GM23248 (cell line): ENCODE measurements around the gene OR7G1. TPM values are rescaled to one million over a fixed set of nuclear protein-coding genes. Genes with fewer than 3 reads are reported as not detected.

Experiments
- DNase-seq: peaks from one replicate; pipeline ENCODE4 v3.0.0-alpha.2; 2015
- H2AFZ ChIP-seq: fragments of 200-600 bp; sonication (generic); 2 replicates; pipeline ENCODE4 v1.6.1; 2016; ENCODE audit warnings: antibody characterized with exemption
- H3F3A ChIP-seq: fragments of 200-600 bp; sonication (generic); 2 replicates; pipeline ENCODE4 v1.6.1; 2016; ENCODE audit warnings: mild to moderate bottlenecking, antibody characterized with exemption, mixed run types; ENCODE audit not compliant: insufficient read depth
- H3K27ac ChIP-seq: fragments of 200-600 bp; sonication (generic); 2 replicates; pipeline ENCODE4 v1.5.1; 2016; ENCODE audit warnings: mild to moderate bottlenecking
- H3K27me3 ChIP-seq: fragments of 200-600 bp; sonication (generic); replicated peaks from 2 replicates; pipeline ENCODE4 v1.6.1; 2016; ENCODE audit warnings: mild to moderate bottlenecking; ENCODE audit not compliant: insufficient read depth
- H3K36me3 ChIP-seq: fragments of 200-600 bp; sonication (generic); 2 replicates; pipeline ENCODE4 v1.6.1; 2016; ENCODE audit warnings: low read depth, mild to moderate bottlenecking
- H3K4me1 ChIP-seq: fragments of 200-600 bp; sonication (generic); 2 replicates; pipeline ENCODE4 v1.6.1; 2016; ENCODE audit warnings: mild to moderate bottlenecking; ENCODE audit not compliant: insufficient read depth
- H3K4me2 ChIP-seq: fragments of 200-600 bp; sonication (generic); one replicate; pipeline ENCODE4 v1.6.1; 2016; ENCODE audit warnings: mild to moderate bottlenecking; ENCODE audit not compliant: unreplicated experiment
- H3K4me3 ChIP-seq: fragments of 200-600 bp; sonication (generic); 2 replicates; pipeline ENCODE4 v1.5.1; 2016; ENCODE audit warnings: mild to moderate bottlenecking
- H3K79me2 ChIP-seq: fragments of 200-600 bp; sonication (generic); 2 replicates; pipeline ENCODE4 v1.6.1; 2016; ENCODE audit warnings: mild to moderate bottlenecking; ENCODE audit not compliant: insufficient read depth
- H3K9ac ChIP-seq: fragments of 200-600 bp; sonication (generic); 2 replicates; pipeline ENCODE4 v1.6.1; 2016; ENCODE audit warnings: mild to moderate bottlenecking
- H3K9me2 ChIP-seq: fragments of 200-600 bp; sonication (generic); 2 replicates; pipeline ENCODE4 v1.6.1; 2016; ENCODE audit warnings: mixed run types, mild to moderate bottlenecking, moderate library complexity; ENCODE audit not compliant: insufficient read depth
- H3K9me3 ChIP-seq: fragments of 200-600 bp; sonication (generic); one replicate; pipeline ENCODE4 v1.6.1; 2017; ENCODE audit warnings: low read depth
- H4K20me1 ChIP-seq: fragments of 200-600 bp; sonication (generic); 2 replicates; pipeline ENCODE4 v1.6.0; 2016; ENCODE audit not compliant: insufficient read depth
- EZH2 ChIP-seq: fragments of 200-600 bp; sonication (generic); IDR thresholded peaks from 2 replicates; pipeline ENCODE4 v1.6.1; 2018; ENCODE audit warnings: antibody characterized with exemption, mild to moderate bottlenecking; ENCODE audit not compliant: insufficient read depth, poor library complexity, severe bottlenecking
- EZH2phosphoT487 ChIP-seq: fragments of 200-600 bp; sonication (generic); IDR thresholded peaks from 2 replicates; pipeline ENCODE4 v1.6.1; 2018; ENCODE audit warnings: antibody characterized with exemption, moderate library complexity, mild to moderate bottlenecking, low read depth; ENCODE audit not compliant: insufficient read depth
- WGBS, 2 experiments: methylation state at CpG; one replicate each; pipeline ENCODE4 v1.1.6; 2015 to 2017; ENCODE audit warnings: low lambda C conversion rate in 2 of 2, low coverage in 1 of 2; ENCODE audit errors: missing lambda C conversion rate in 2 of 2; 5-methylcytosine and 5-hydroxymethylcytosine counted together
- in situ Hi-C: fragments of 300-500 bp; cut with MboI; formaldehyde crosslinking; loops from 2 replicates; pipeline ENCODE4 v1.15.0; 2020
- polyA plus RNA-seq: library from polyadenylated mRNA; unstranded; fragments of >200 nt; fragmentation: Nextera tagmentation; extraction: Ambion mirVana; gene quantifications from 2 replicates; pipeline ENCODE4 v1.2.1, GENCODE V29; 2016
- total RNA-seq: library from RNA; depleted of rRNA; stranded (reverse); fragments of >200 nt; shearing (Covaris generic); gene quantifications from 2 replicates; pipeline ENCODE4 v1.2.3, GENCODE V29; 2014

Gene OR7G1
- total and polyA plus RNA-seq, 2 experiments from 2014 or later, result not detected

- WGBS, 2 experiments, result 100% methylated on average over 1 of the region's 1 CpG
- no peaks in the 10 kb centered on the region for H3K9me2 ChIP-seq
Observed at GRCh38 chr19:9156304-9156703, 40.7 kb upstream of the OR7G1 start.

GRCh38 chr19:9155591-9155990 lies 40.0 kb upstream of the OR7G1 start:
- no peak overlapping the region for H2AFZ ChIP-seq
- peaks cover 45% of the 10 kb centered on the region for H3K36me3 ChIP-seq
- no peak overlapping the region for H3K4me3 ChIP-seq
- no peaks in the 10 kb centered on the region for H4K20me1 ChIP-seq
- H3K27ac ChIP-seq, result no peak overlapping the region
- no peak overlapping the region for H3K9ac ChIP-seq
- DNase-seq, result no peak
- H3K27me3 ChIP-seq, result no peaks in the 10 kb centered on the region
- H3K4me2 ChIP-seq, result no peak overlapping the region
- no peaks in the 10 kb centered on the region for H3F3A ChIP-seq
- H3K9me2 ChIP-seq, result no peaks in the 10 kb centered on the region
- peaks cover 67% of the 10 kb centered on the region for H3K79me2 ChIP-seq
- in situ Hi-C loops, result no loop called here
- H3K4me1 ChIP-seq, result no peaks in the 10 kb centered on the region
- no peaks in the 10 kb centered on the region for H3K9me3 ChIP-seq
- TF ChIP-seq EZH2 (no peak), EZH2phosphoT487 (no peak)
- WGBS, 2 experiments, result 98% methylated on average over 4 of the region's 4 CpGs

More at GRCh38 chr19:9156304-9156703, 40.7 kb upstream of the OR7G1 start:
- Histone ChIP-seq H3K36me3 (peaks cover 52% of the 10 kb centered on the region), H3K79me2 (peaks cover 64% of the 10 kb centered on the region), H3K9ac (no peak overlapping the region), H3K4me1 (no peaks in the 10 kb centered on the region), H3K27me3 (no peaks in the 10 kb centered on the region), H2AFZ (no peak overlapping the region), H3K4me2 (no peak overlapping the region), H3K27ac (no peak overlapping the region), H3K9me3 (no peaks in the 10 kb centered on the region), H3F3A (no peaks in the 10 kb centered on the region), H4K20me1 (no peaks in the 10 kb centered on the region), H3K4me3 (no peak overlapping the region)
- DNase-seq, result no peak
- in situ Hi-C loops, result no loop called here
- no peak for TF ChIP-seq EZH2
- TF ChIP-seq EZH2phosphoT487, result no peak

DNA sequence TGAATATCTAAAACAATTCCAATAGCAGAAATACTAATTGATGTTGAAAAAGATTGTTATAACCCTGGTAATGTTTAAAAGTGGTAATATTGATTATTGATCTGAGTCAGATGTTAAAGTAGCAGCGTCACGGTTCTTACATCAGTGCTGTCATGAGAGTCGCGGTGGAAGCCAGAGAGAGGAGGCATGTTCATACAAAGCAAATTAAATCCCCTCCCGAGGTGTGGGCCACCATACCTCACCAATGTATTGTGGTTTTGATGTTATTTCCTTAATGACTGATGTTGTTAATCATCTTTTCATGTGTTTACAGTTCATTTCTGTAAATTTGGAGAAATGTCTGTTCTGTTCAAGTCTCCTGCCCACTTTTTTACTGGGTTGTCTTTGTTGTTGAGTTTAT lies 35.8 kb upstream of the OR7G1 start:
- in situ Hi-C loops, result no loop called here
- no peak for TF ChIP-seq EZH2
- no peak for TF ChIP-seq EZH2phosphoT487
- H4K20me1 ChIP-seq, result no peaks in the 10 kb centered on the region; the same call in 1 of the 2 replicates

DNA sequence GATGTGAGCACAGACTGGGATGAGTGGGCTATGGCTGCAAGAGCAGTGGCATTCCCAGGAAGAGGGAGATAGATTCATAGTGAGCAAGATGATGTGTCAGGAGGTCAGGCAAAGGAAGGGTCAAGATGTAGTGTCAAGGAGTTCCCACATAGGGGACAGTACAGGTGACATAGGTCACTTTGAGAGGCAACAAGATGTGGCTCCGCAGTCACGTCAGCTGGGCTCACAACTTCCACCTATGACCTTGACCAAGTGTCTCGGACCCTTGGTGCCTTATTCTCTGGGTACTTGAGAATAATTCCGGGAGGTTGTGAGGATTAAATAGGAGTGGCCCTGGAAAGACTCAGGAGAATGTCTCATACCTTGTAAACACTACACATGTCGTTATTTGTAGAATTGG lies 35.1 kb upstream of the OR7G1 start:
- Histone ChIP-seq H3K4me2 (no peak overlapping the region), H3K27ac (no peak overlapping the region), H3K9me2 (no peaks in the 10 kb centered on the region), H3K4me3 (no peak overlapping the region), H3F3A (no peaks in the 10 kb centered on the region), H3K36me3 (peaks cover 21% of the 10 kb centered on the region; the same call in 1 of the 2 replicates), H3K27me3 (no peaks in the 10 kb centered on the region), H3K79me2 (peaks cover 100% of the 10 kb centered on the region), H3K9me3 (no peaks in the 10 kb centered on the region), H3K4me1 (no peaks in the 10 kb centered on the region), H4K20me1 (no peaks in the 10 kb centered on the region; the same call in 1 of the 2 replicates), H3K9ac (no peak overlapping the region), H2AFZ (no peak overlapping the region)
- in situ Hi-C loops, result no loop called here
- 87 to 91% methylated on average over 5 of the region's 5 CpGs for WGBS, 2 experiments
- TF ChIP-seq EZH2phosphoT487, result no peak
- DNase-seq, result no peak

More for the DNA sequence above, 35.8 kb upstream of the OR7G1 start:
- no peak overlapping the region for H3K9ac ChIP-seq
- H3K4me3 ChIP-seq, result no peak overlapping the region
- no peaks in the 10 kb centered on the region for H3K9me3 ChIP-seq
- H3K4me1 ChIP-seq, result no peaks in the 10 kb centered on the region
- H2AFZ ChIP-seq, result no peak overlapping the region
- no peak overlapping the region for H3K27ac ChIP-seq
- no peaks in the 10 kb centered on the region for H3K9me2 ChIP-seq
- no peak overlapping the region for H3K4me2 ChIP-seq
- peaks cover 20% of the 10 kb centered on the region; the same call in 1 of the 2 replicates for H3K36me3 ChIP-seq
- no peak for DNase-seq
- peaks cover 100% of the 10 kb centered on the region for H3K79me2 ChIP-seq
- no peaks in the 10 kb centered on the region for H3F3A ChIP-seq
- 95 to 97% methylated on average over 5 of the region's 5 CpGs for WGBS, 2 experiments
- no peaks in the 10 kb centered on the region for H3K27me3 ChIP-seq

DNA sequence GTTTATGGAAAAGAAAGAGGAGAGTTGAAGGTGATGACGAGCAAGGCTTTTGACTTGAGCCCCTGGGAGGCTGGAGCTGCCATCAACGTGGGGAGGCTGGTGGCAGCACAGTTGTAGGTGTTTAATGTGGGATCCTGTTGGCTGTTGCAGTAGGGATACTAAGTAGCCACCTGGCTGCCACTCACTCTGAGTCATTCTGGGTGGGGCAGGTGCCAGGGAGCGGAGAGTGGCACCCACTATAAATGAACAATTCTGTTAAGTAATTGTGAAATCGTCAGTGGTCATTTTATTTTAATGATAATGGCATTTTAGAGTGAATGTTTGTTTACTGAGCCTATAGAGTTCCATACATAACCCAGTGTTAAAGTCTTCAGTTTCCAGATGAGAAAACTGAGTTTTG lies 34.4 kb upstream of the OR7G1 start:
- H3F3A ChIP-seq, result 0 out of 2 replicates have a peak, but pooled peaks cover under 1% of the 10 kb centered on the region
- in situ Hi-C loops, result no loop called here
- H3K4me2 ChIP-seq, result no peak overlapping the region
- peaks cover 20% of the 10 kb centered on the region; the same call in 1 of the 2 replicates for H3K36me3 ChIP-seq
- no peak for DNase-seq
- no peaks in the 10 kb centered on the region for H3K9me3 ChIP-seq
- no peaks in the 10 kb centered on the region for H3K27me3 ChIP-seq
- no peak overlapping the region for H3K9ac ChIP-seq
- no peaks in the 10 kb centered on the region; the same call in 1 of the 2 replicates for H4K20me1 ChIP-seq
- 98 to 99% methylated on average over 4 of the region's 4 CpGs for WGBS, 2 experiments
- H3K79me2 ChIP-seq, result peaks cover 100% of the 10 kb centered on the region
- H3K9me2 ChIP-seq, result no peaks in the 10 kb centered on the region
- TF ChIP-seq EZH2phosphoT487, result no peak
- no peak for TF ChIP-seq EZH2
- no peak overlapping the region for H3K27ac ChIP-seq
- H3K4me1 ChIP-seq, result no peaks in the 10 kb centered on the region
- H2AFZ ChIP-seq, result no peak overlapping the region
- no peak overlapping the region for H3K4me3 ChIP-seq
